Stimulated activated naive CD8-positive, alpha-beta T cell treated with anti-CD3 and anti-CD28 coated beads, Interleukin-15, Interleukin-2, amounts not matched to agents 100 U/mL and 50 U/mL, for 24 hours (primary cell): ENCODE measurements around the gene SUN1.

Experiments
- ATAC-seq: fragments of 150-1000 bp; cut with Tn5 transposase; one replicate; pipeline ENCODE4 v1.10.0; 2021
- DNase-seq: peaks from one replicate; pipeline ENCODE4 v3.0.0; 2021

SUN1 gene

GRCh38 chr7:892648-893593 is 60.6 kb downstream of the SUN1 start:
- DNase-seq (no peak), ATAC-seq (no peak)

GRCh38 chr7:893686-894085 is 61.4 kb downstream of the SUN1 start:
- DNase-seq, result no peak
- ATAC-seq, result no peak

- no peak for ATAC-seq
- no peak for DNase-seq
Observed at GRCh38 chr7:894164-894867, 62.0 kb downstream of the SUN1 start.

GRCh38 chr7:894927-895450 is 62.7 kb downstream of the SUN1 start:
- ATAC-seq, result no peak
- DNase-seq, result no peak

DNA sequence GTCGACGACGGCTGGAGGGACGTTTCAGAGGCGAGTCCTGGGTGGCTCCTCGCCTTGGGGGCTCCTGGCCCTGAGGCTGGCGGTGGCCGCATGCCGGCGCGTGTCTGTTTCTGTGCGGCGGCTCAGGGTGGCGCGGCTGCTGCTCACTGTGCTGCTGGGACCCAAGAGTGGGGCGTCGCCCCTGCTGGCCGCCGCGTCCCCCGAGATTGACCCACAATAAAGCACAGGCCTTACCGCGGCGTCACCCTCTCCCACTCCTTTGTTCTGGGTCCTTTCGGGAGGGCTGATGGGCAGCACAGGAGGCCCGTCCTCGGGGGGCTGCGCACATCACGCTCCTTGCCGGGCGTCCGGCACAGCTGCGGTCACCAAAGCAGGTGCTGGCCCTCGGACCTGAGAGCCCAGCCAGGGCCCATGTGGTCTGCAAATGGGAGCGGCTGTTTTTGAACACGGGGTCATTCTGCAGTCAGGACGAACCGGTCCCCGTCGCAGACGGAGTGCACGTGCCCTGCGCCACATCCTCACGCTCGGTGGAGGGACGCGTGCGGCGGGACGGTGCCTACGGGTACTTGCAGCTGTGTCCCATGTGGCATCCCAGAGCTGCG is 63.3 kb downstream of the SUN1 start:
- DNase-seq (no peak), ATAC-seq (no peak)

- ATAC-seq (no peak), DNase-seq (no peak)
Observed at GRCh38 chr7:896346-897075, 64.2 kb downstream of the SUN1 start.

GRCh38 chr7:897086-897485 is 64.8 kb downstream of the SUN1 start:
- no peak for DNase-seq
- ATAC-seq, result no peak

DNA sequence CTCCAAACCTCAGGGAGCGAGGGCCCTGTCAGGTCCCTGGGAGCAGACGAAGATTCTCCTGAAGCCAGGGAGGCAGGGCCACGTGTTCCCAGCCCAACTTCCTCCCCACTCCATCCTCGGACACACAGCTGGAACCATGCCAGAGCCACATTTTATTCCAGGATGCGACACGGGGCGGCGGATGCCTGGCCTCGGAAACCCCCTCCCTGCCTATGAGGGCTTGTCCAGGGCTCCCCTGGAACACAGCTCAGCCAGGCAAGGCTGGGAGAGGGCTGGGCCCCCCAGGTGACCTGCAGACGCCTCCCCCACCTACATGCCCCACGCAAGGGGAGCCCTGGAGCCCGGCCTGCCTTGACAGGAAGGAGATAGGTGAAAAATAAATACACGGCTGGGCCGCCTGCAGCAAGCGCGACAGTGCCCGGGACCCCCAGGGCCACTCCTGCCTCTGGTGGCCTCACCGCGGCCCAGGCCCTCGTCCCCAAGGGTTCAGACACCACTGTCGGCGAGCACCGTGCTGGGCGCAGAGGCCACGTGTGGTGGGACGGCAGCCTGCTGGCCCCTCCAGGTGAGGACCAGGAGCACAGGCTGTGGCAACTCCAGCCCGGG is 65.6 kb downstream of the SUN1 start:
- ATAC-seq (no peak), DNase-seq (no peak)

GRCh38 chr7:898460-898854 is 66.2 kb downstream of the SUN1 start:
- ATAC-seq (no peak), DNase-seq (no peak)

- no peak for ATAC-seq
Observed at GRCh38 chr7:898855-899681, 66.8 kb downstream of the SUN1 start.

DNA sequence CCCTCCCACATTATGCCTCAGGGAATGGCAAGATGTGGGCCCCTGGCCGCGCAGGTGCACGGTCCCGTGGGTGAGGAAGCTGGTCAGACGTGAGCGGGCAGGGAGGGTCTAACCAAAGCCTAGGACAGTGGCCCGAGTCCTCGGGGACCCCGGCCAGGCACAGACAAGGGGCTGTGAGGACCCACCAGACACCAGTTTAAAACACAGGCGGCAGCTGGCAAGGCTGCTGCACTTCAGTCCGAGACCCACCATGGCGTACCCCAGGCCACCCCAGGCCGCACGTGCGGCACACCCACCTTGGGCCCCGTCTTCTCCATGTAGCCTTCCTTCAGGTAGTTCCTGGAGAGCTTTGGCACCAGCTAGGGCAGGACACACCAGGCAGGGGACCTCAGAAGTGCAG is 67.5 kb downstream of the SUN1 start:
- ATAC-seq (no peak), DNase-seq (no peak)

More at GRCh38 chr7:898855-899681, 66.8 kb downstream of the SUN1 start:
- no peak for DNase-seq

DNA sequence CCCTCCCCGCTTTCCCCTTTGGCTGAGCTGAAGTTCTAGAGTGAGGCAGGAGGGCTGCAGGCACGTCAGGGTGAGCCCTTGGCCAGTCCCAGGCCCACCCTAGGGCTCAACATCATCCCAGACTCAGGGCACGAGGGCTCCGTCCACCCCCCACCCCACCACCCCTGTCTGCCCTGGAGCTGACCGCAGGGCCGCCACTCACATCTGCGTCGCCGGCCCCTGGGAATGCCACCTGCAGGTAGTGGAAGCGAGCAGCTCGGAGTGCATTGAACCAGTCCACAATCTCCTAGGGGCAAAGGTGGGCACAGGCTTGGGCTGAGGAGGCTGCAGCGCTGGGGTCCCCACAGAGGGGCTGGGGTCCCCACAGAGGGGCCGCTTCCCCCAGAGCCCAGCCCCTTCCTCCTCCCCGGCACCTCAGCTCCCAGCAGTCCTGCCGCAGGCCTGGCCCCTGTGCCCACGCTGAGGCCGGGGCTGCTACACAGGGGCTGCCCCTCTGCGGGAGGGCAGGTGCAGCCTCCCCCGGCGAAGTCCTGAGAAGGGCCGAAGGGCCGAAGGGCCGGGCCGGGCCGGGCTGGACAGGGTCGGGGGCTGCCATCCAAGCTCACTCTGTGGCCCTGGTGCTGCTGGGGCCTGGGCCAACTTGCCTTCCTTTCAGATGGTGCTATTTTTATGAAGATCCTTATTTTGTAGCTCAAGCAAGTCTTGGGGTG is 68.2 kb downstream of the SUN1 start:
- ATAC-seq (no peak), DNase-seq (no peak)

GRCh38 chr7:901041-901387 is 68.7 kb downstream of the SUN1 start:
- DNase-seq (no peak), ATAC-seq (no peak)

GRCh38 chr7:901388-902154 is 69.3 kb downstream of the SUN1 start:
- DNase-seq, result peak; percentile 76
- no peak for ATAC-seq

DNA sequence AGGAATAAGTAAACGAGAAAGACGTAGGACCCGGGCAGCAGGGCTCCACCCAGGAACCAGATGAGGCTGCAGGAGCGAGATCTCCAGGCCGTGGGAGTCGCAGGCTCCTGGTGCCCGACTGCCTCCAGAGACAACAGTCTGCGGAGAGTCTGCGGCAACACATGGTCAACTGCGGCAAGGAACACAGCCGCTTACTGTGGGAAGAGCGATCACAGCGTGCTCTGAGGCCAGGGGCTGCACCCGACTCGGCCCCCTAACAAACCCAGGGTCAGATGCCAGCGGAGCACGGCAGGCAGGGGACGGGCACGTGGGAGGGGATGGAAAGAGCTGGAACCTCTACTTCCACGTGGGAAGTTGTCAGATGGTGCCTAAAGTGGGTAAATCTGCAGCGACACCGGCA is 70.7 kb downstream of the SUN1 start:
- DNase-seq, result no peak
- no peak for ATAC-seq

DNA sequence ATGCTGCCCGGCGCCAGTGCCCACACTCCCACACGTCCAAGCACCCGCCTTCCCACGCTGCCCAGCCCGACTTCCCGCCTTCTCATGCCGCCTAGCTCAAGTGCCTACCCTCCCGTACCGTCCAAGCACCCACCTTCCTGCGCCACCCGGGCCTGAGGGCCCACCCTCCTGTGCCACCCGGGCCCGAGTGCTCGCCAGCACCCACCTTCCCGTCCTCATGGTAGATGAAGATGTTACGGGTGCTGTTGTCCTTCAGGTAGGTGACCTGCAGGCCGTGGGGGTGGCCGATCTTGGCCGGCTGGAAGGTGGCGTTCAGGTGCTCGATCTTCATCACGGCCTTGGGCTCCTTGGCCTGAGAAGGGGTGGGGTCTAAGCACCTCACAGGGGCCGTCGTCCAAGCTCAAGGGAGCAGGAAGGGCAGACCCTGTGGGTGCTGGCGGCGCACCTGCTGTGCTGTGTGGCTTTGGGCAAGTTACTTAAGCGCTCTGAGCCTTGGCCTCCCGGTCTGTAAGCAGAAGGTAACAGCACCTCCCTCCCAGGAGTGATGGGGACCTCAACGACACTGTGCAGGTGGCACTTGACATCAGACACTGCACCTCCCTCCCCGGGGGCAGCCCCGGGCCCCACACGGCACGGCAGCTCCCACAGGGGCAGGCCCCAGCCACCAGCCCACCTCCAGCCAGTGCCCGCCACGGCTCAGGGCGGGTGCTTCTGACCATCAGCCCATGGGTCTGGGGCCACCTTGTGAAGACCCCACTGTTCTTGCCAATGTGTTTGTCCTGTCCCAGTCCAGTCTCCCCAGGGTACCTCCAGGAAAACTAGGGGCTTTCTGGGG is 71.9 kb downstream of the SUN1 start:
- no peak for DNase-seq
- ATAC-seq, result no peak

DNA sequence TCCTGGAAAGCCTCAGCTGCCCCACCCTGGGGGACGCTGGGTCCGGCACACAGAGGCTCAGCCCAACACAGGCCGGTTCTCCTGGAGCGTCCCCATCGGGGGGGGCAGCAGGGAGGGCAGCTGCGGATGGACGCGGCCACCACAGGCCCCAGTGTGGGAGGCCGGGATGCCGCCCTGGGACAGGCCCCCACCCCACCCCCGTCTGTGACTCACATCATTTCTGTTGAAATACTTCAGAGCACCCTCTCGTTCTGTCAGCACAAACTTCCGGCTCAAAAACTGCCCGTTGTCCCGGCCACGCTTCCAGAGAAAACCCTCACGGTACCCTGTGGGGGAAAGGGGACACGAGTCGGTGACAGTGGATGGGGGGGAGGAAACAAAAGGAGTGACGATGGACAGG is 72.6 kb downstream of the SUN1 start:
- ATAC-seq (no peak), DNase-seq (no peak)

- ATAC-seq (no peak), DNase-seq (no peak)
Observed at GRCh38 chr7:906776-907157, 74.5 kb downstream of the SUN1 start.
